GM21447 (cell line): Measurements from ENCODE around the gene PA2G4.
A peak's percentile ranks its signal among the peaks of the same experiment; 100 is the strongest.

Source experiments
- ATAC-seq: cut with Tn5 transposase; IDR thresholded peaks from one replicate; pipeline ENCODE4 v1.9.1; 2021; ENCODE audit not compliant: unreplicated experiment

Gene PA2G4

GRCh38 chr12:56124133-56124532 is 19.8 kb downstream of the PA2G4 start:
- no peak for ATAC-seq

GRCh38 chr12:56126732-56127239 is 22.4 kb downstream of the PA2G4 start:
- no peak for ATAC-seq

GRCh38 chr12:56127485-56127887 is 23.1 kb downstream of the PA2G4 start:
- ATAC-seq, result no peak

GRCh38 chr12:56127888-56128669 is 23.7 kb downstream of the PA2G4 start, which contains the start of gene ESYT1:
ESYT1 (plus strand) TSS chr12:56128267; CDS start chr12:56128320, 53 bp downstream.
- ATAC-seq, result peak; percentile 90

GRCh38 chr12:56128670-56129205 is 24.4 kb downstream of the PA2G4 start:
- ATAC-seq, result no peak

GRCh38 chr12:56129206-56129941 is 25.0 kb downstream of the PA2G4 start:
- ATAC-seq, result no peak

- no peak for ATAC-seq
Observed at GRCh38 chr12:56129942-56130495, 25.7 kb downstream of the PA2G4 start.

GRCh38 chr12:56130876-56131275 is 26.5 kb downstream of the PA2G4 start:
- ATAC-seq, result no peak

- ATAC-seq, result no peak
Observed at GRCh38 chr12:56134897-56135296, 30.5 kb downstream of the PA2G4 start.

- no peak for ATAC-seq
Observed at GRCh38 chr12:56137853-56138571, 33.7 kb downstream of the PA2G4 start.

- no peak for ATAC-seq
Observed at GRCh38 chr12:56141946-56142784, 37.8 kb downstream of the PA2G4 start.

- no peak for ATAC-seq
Observed at GRCh38 chr12:56143217-56143616, 38.9 kb downstream of the PA2G4 start.

GRCh38 chr12:56143870-56144269 is 39.5 kb downstream of the PA2G4 start:
- ATAC-seq, result no peak

- ATAC-seq, result no peak
Observed at GRCh38 chr12:56145217-56145616, 40.9 kb downstream of the PA2G4 start.

GRCh38 chr12:56146492-56147460 is 42.4 kb downstream of the PA2G4 start:
- ATAC-seq, result no peak

GRCh38 chr12:56150563-56150962 is 46.2 kb downstream of the PA2G4 start:
- no peak for ATAC-seq

- ATAC-seq, result peak; percentile 45
Observed at GRCh38 chr12:56151672-56152131, 47.3 kb downstream of the PA2G4 start.

GRCh38 chr12:56152132-56152755 is 47.9 kb downstream of the PA2G4 start, which contains the start of gene MYL6B:
MYL6B (plus strand) TSS chr12:56152587; CDS start chr12:56153919, 1,332 bp downstream.
- ATAC-seq, result peak; percentile 84
